Mucosa of descending colon (tissue), 3 donors: Measurements from ENCODE around the gene LAX1. TPM values are rescaled to one million over a fixed set of nuclear protein-coding genes. Genes with fewer than 3 reads are reported as not detected.
A peak's percentile ranks its signal among the peaks of the same experiment; 100 is the strongest.
"Not testable (repeated sequence)": the region's sequence is repeated elsewhere in the genome, so short reads cannot be mapped to it uniquely, and the experiment has no call there.

Experiments
- ATAC-seq: fragments of 200-7000 bp; cut with Tn5 transposase; one replicate; pipeline ENCODE4 v1.9.1; 2020; ENCODE audit warnings: mild to moderate bottlenecking, moderate library complexity
- DNase-seq, 3 donors: peaks; one replicate each; pipeline ENCODE4 v3.0.0-alpha.2; 2020
- H3K36me3 ChIP-seq: fragments of 200-600 bp; one replicate; pipeline ENCODE4 v1.8.0; 2021; ENCODE audit warnings: low read depth, mild to moderate bottlenecking
- H3K4me1 ChIP-seq: fragments of 200-600 bp; one replicate; pipeline ENCODE4 v1.8.0; 2021; ENCODE audit warnings: low read depth, mild to moderate bottlenecking
- H3K4me3 ChIP-seq: fragments of 200-600 bp; one replicate; pipeline ENCODE4 v1.8.0; 2021; ENCODE audit warnings: mild to moderate bottlenecking
- H3K9me3 ChIP-seq: fragments of 200-600 bp; one replicate; pipeline ENCODE4 v1.8.0; 2021; ENCODE audit warnings: mild to moderate bottlenecking
- intact Hi-C, 2 donors: fragments of 100-400 bp; cut with DNase I in 1 of 2; cut with micrococcal nuclease in 1 of 2; formaldehyde crosslinking; loops; one replicate each; pipeline versions ENCODE4 v1.11.0 to v1.11.1; 2022; cut with DNase I, micrococcal nuclease
- total RNA-seq, 3 donors: library from RNA; stranded (reverse); fragmentation: NEBNext Ultra II Directional in 2 of 3; extraction: Animal tissue kit (Norgen Biotek cat#: 25700) in 2 of 3; gene quantifications; one replicate each; pipeline versions ENCODE4 v1.2.1 to v1.2.4, GENCODE V29; 2021 to 2023
- TF ChIP-seq, protein P1 (sequence below): fragments of 200-600 bp; IDR thresholded peaks from one replicate; pipeline ENCODE4 v1.8.0; 2022; ENCODE audit warnings: antibody characterized with exemption, mild to moderate bottlenecking
- donor health status: DM: no; HTN: no; CAD: no; lungs with moderate emphysema.
- donor health status: DM: no; HTN: no; CAD: no.
- donor health status: DM: no; HTN: yes; CAD: no.

LAX1 gene
- total RNA-seq, 3 donors from 2014 or later: 1.1 to 2.6 (median 1.5) TPM

DNA sequence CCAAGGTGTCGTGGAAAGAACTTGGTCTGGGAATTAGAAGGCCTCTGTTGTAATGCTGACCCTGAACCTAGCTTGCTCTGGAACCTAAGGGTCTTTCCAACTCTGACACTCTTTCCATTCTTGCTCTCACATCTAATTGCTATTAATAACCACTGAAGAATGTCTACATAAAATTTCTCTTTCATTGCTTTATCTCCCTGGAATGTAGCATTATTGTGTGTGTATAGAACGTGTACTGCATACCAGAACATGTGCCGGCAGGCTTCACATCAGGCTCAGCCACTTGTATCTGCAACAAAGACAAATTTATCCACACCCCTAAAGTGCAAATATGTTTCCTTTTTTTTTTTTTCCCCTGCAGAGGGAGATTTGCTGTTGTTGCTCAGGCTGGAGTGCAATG, 13.9 kb upstream of the LAX1 start:
- Histone ChIP-seq H3K4me3 (no peak overlapping the region), H3K36me3 (no peaks in the 10 kb centered on the region), H3K9me3 (no peaks in the 10 kb centered on the region), H3K4me1 (no peaks in the 10 kb centered on the region)
- TF ChIP-seq, protein P1, sequence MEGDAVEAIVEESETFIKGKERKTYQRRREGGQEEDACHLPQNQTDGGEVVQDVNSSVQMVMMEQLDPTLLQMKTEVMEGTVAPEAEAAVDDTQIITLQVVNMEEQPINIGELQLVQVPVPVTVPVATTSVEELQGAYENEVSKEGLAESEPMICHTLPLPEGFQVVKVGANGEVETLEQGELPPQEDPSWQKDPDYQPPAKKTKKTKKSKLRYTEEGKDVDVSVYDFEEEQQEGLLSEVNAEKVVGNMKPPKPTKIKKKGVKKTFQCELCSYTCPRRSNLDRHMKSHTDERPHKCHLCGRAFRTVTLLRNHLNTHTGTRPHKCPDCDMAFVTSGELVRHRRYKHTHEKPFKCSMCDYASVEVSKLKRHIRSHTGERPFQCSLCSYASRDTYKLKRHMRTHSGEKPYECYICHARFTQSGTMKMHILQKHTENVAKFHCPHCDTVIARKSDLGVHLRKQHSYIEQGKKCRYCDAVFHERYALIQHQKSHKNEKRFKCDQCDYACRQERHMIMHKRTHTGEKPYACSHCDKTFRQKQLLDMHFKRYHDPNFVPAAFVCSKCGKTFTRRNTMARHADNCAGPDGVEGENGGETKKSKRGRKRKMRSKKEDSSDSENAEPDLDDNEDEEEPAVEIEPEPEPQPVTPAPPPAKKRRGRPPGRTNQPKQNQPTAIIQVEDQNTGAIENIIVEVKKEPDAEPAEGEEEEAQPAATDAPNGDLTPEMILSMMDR: no peak
- intact Hi-C loops: no loop called here
- ATAC-seq (no peak), DNase-seq (no peak)

DNA sequence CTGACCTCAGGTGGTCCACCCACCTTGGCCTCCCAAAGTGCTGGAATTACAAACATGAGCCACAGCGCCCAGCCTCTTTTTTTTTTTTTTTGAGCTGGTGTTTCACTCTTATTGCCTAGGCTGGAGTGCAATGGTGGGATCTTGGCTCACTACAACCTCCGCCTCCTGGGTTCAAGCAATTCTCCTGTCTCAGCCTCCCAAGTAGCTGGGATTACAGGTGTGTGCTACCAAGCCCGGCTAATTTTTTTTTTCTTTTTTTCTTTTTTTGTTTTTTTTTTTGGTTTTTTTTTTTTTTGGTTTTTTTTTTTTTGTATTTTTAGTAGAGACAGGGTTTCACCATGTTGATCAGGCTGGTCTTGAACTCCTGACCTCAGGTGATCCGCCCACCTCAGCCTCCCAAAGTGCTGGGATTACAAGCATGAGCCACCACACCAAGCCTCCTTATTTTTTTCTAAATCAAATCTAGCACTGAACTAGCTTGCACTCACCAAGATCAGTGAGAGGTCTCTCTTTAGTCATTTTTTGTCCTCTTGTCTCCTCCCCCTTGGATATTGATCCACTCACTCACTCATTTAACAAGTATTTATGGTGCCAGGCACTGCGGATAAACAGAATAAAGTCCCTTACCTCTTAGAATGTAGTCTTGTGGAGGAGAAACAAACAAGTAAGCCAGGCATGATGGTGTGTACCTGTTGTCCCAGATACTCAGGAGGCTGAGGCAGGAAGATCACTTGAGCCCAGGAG, 13.2 kb upstream of the LAX1 start:
- not testable (repeated sequence) for ATAC-seq, H3K36me3 ChIP-seq, DNase-seq

DNA sequence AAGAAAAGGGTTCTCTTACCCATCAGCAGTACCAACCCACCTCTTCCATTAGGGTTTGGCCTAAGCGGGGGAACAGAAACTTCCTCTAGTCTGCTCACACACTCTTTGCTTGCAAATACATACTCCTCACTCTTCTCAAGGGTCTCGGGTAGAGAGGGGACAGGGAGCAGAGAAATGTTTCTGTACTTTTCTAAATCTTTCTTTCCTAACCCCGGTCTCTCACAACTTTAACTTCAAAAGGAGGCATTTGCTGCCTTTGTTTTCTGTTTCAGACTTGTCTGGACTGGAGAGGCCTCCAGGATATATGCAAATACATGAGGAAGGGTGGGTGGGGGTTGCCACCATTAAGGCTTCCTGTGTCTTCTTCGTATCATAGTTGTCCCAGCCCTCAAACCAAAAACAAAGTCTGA, 10.5 kb upstream of the LAX1 start:
- no peaks in the 10 kb centered on the region for H3K4me1 ChIP-seq
- no peak for DNase-seq
- intact Hi-C loops: no loop called here
- H3K9me3 ChIP-seq: no peaks in the 10 kb centered on the region
- TF ChIP-seq, protein P1: no peak
- H3K36me3 ChIP-seq: no peaks in the 10 kb centered on the region
- peak; percentile 76 for ATAC-seq
- H3K4me3 ChIP-seq: no peak overlapping the region

More for the DNA sequence above, 13.2 kb upstream of the LAX1 start:
- intact Hi-C loops, H3K9me3 ChIP-seq, H3K4me3 ChIP-seq, H3K4me1 ChIP-seq: not testable (repeated sequence)

DNA sequence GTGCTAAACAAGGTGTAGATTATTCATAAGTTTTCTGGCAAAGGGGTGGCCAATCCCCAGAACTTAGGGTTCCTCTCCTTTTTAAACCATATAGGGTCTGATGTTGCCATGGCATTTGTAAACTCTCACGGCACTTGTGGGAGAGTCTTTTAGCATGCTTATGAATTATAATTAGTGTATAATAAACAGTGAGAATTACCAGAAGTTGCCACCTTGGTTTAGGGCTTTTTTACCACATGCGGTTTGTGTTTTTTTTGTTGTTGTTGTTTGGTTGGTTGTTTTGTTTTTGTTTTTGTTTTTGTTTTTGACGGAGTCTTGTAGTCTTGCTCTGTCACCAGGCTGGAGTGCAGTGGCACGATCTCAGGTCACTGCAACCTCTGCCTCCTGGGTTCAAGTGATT, 8.9 kb upstream of the LAX1 start:
- no peak for DNase-seq
- no peaks in the 10 kb centered on the region for H3K9me3 ChIP-seq
- no peak overlapping the region for H3K4me3 ChIP-seq
- no peak for ATAC-seq
- no peaks in the 10 kb centered on the region for H3K4me1 ChIP-seq
- no peaks in the 10 kb centered on the region for H3K36me3 ChIP-seq
- TF ChIP-seq, protein P1: no peak
- intact Hi-C loops: no loop called here

DNA sequence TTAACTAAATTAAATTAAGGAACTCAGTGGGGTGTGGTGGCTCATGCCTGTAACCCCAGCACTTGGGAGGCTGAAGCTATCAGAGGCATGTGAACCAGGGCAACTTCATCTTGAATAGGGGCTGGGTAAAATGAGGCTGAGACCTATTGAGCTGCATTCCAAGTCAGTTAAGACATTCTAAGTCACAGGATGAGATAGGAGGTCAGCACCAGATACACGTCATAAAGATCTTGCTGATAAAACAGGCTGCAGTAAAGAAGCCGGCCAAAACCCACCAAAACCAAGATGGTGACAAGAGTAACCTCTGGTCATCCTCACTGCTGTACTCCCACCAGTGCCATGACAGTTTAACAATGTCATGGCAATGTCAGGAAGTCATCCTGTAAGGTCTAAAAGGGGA, 6.2 kb upstream of the LAX1 start:
- ATAC-seq, H3K9me3 ChIP-seq, H3K4me1 ChIP-seq, H3K4me3 ChIP-seq, intact Hi-C loops, H3K36me3 ChIP-seq, DNase-seq: not testable (repeated sequence)

DNA sequence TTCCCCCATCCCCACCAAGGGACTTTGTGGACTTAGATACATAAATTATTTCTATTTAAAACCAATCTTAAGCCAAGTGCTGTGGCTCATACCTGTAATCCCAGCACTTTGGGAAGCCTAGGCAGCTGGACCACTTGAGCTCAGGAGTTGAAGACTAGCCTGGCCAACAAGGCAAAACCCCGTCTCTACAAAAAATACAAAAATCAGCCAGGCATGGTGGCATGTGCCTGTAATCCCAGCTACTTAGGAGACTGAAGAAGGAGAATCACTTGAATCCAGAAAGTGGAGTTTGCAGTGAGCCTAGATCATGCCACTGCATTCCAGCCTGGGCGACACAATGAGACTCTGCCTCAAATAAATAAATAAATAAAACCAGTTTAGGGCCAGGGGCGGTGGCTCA, 4.5 kb upstream of the LAX1 start:
- no peak for ATAC-seq
- no peaks in the 10 kb centered on the region for H3K36me3 ChIP-seq
- TF ChIP-seq, protein P1: no peak

DNA sequence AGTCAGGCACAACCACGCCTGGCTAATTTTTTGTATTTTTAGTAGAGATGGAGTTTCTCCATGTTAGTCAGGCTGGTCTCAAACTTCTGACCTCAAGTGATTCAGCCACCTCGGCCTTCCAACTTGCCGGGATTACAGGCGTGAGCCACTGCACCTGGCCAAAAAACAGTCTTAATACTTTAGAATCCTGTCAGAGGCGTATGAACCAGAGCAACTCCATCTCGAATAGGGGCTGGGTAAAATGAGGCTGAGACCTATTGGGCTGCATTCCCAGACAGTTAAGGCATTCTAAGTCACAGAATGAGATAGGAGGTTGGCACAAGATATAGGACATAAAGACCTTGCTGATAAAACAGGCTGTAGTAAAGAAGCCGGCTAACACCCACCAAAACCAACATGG, 3.0 kb upstream of the LAX1 start:
- DNase-seq, ATAC-seq, intact Hi-C loops, H3K4me3 ChIP-seq, H3K36me3 ChIP-seq, H3K9me3 ChIP-seq, H3K4me1 ChIP-seq: not testable (repeated sequence)

More for the DNA sequence above, 4.5 kb upstream of the LAX1 start:
- H3K4me1 ChIP-seq: no peaks in the 10 kb centered on the region
- H3K4me3 ChIP-seq: no peak overlapping the region
- intact Hi-C loops: no loop called here
- no peak for DNase-seq
- no peaks in the 10 kb centered on the region for H3K9me3 ChIP-seq
